Neutrophil (primary cell): Measurements from ENCODE around the gene PTPA.

ENCODE experiments used
- H3K27ac ChIP-seq: fragments of 200-600 bp; sonication (generic); 2 replicates; pipeline ENCODE4 v1.5.1; 2016; ENCODE audit warnings: mild to moderate bottlenecking, moderate library complexity
- H3K27me3 ChIP-seq: fragments of 200-600 bp; sonication (generic); 2 replicates; pipeline ENCODE4 v1.6.0; 2016; ENCODE audit warnings: mild to moderate bottlenecking
- H3K36me3 ChIP-seq: fragments of 200-600 bp; sonication (generic); 2 replicates; pipeline ENCODE4 v1.5.1; 2017
- H3K4me1 ChIP-seq, 2 experiments: fragments of 200-600 bp in 1 of 2; sonication (generic) in 1 of 2; 1 replicate in 1 of 2; 2 replicates in 1 of 2; pipeline versions ENCODE4 v1.5.1 to v1.6.1; 2013 to 2016; ENCODE audit warnings: low read depth in 1 of 2, low read length in 1 of 2, mild to moderate bottlenecking in 1 of 2, moderate library complexity in 1 of 2; ENCODE audit not compliant: control insufficient read depth in 1 of 2, insufficient read depth in 1 of 2
- H3K4me3 ChIP-seq, 2 experiments: fragments of 200-600 bp in 1 of 2; sonication (generic) in 1 of 2; 1 replicate in 1 of 2; 2 replicates in 1 of 2; pipeline ENCODE4 v1.5.1; 2013 to 2016; ENCODE audit warnings: low read depth in 1 of 2, low read length in 1 of 2, mild to moderate bottlenecking in 1 of 2, moderate library complexity in 1 of 2
- H3K9me3 ChIP-seq: fragments of 200-600 bp; sonication (generic); 2 replicates; pipeline ENCODE4 v1.5.1; 2016
- CTCF ChIP-seq: fragments of 200-600 bp; sonication (generic); IDR thresholded peaks from 2 replicates; pipeline ENCODE4 v1.5.1; 2016; ENCODE audit warnings: antibody characterized with exemption

PTPA gene

GRCh38 chr9:129097671-129098306, 13.4 kb upstream of the PTPA start:
- no peaks in the 10 kb centered on the region for H3K27me3 ChIP-seq
- H3K4me3 ChIP-seq, result no peak overlapping the region
- TF ChIP-seq CTCF, result no peak
- no peak overlapping the region for H3K27ac ChIP-seq
- peaks cover 22% of the 10 kb centered on the region for H3K36me3 ChIP-seq
- H3K4me1 ChIP-seq, result no peaks in the 10 kb centered on the region
- H3K9me3 ChIP-seq, result no peaks in the 10 kb centered on the region

GRCh38 chr9:129098328-129098727, 12.9 kb upstream of the PTPA start:
- Histone ChIP-seq H3K27ac (no peak overlapping the region), H3K27me3 (no peaks in the 10 kb centered on the region), H3K4me1 (no peaks in the 10 kb centered on the region), H3K9me3 (no peaks in the 10 kb centered on the region), H3K36me3 (peaks cover 22% of the 10 kb centered on the region), H3K4me3 (no peak overlapping the region)
- no peak for TF ChIP-seq CTCF

- H3K27ac ChIP-seq, result no peak overlapping the region
- no peak for TF ChIP-seq CTCF
- peaks cover 16% of the 10 kb centered on the region for H3K36me3 ChIP-seq
- H3K4me3 ChIP-seq, result no peak overlapping the region
- H3K4me1 ChIP-seq, result no peaks in the 10 kb centered on the region
- H3K9me3 ChIP-seq, result no peaks in the 10 kb centered on the region
- H3K27me3 ChIP-seq, result no peaks in the 10 kb centered on the region
These were observed 10.6 kb upstream of the PTPA start for GRCh38 chr9:129100383-129101169.

- no peaks in the 10 kb centered on the region for H3K27me3 ChIP-seq
- H3K27ac ChIP-seq, result no peak overlapping the region
- H3K9me3 ChIP-seq, result no peaks in the 10 kb centered on the region
- no peak for TF ChIP-seq CTCF
- peaks cover 9% of the 10 kb centered on the region for H3K36me3 ChIP-seq
- H3K4me1 ChIP-seq, result no peaks in the 10 kb centered on the region
- no peak overlapping the region for H3K4me3 ChIP-seq
These were observed 9.9 kb upstream of the PTPA start for GRCh38 chr9:129101279-129101678.

- Histone ChIP-seq H3K27me3 (no peaks in the 10 kb centered on the region), H3K27ac (no peak overlapping the region), H3K4me1 (no peaks in the 10 kb centered on the region), H3K36me3 (peaks cover 9% of the 10 kb centered on the region), H3K9me3 (no peaks in the 10 kb centered on the region), H3K4me3 (no peak overlapping the region)
- no peak for TF ChIP-seq CTCF
These were observed 9.1 kb upstream of the PTPA start for GRCh38 chr9:129102095-129102525.
